SK-N-MC (cell line): ENCODE data around the gene TBRG1.
"Not testable (repeated sequence)": the region's sequence is repeated elsewhere in the genome, so short reads cannot be mapped to it uniquely, and the experiment has no call there.

Experiments used
- EZH2 ChIP-seq: fragments of 200-600 bp; sonication (generic); IDR thresholded peaks from one replicate; pipeline ENCODE4 v1.6.1; 2017; ENCODE audit warnings: antibody characterized with exemption
- POLR2AphosphoS5 ChIP-seq: IDR thresholded peaks from 2 replicates; pipeline ENCODE4 v1.6.1; 2012; ENCODE audit warnings: mild to moderate bottlenecking, low read depth, low read length, borderline replicate concordance

DNA sequence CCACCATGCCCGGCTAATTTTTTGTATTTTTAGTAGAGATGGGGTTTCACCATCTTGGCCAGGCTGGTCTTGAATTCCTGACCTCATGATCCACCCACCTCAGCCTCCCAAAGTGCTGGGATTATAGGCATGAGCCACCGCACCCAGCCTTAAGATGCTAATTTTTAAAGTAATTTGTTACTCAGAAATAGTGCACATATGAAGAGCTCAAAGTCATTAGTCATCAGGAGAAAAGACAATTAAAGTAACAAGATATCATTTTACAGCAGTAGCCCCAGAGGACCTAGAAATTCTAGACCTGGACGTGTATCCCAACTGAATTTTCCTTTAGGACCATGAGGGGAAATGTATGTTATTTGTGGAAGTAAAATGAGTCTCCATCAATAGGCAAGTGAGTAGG lies 19.9 kb upstream of the TBRG1 start:
- not testable (repeated sequence) for TF ChIP-seq EZH2, POLR2AphosphoS5
